Stimulated activated CD8-positive, alpha-beta memory T cell treated with anti-CD3 and anti-CD28 coated beads, Interleukin-4, amount 100 ng/mL, for 4 hours (primary cell): ENCODE results near the gene CBX5.
"Not testable (repeated sequence)": the region's sequence is repeated elsewhere in the genome, so short reads cannot be mapped to it uniquely, and the experiment has no call there.

ENCODE experiments used
- DNase-seq, 2 donors: peaks; one replicate each; pipeline ENCODE4 v3.0.0-alpha.2; 2020; ENCODE audit warnings: low read depth in 2 of 2, low spot score in 1 of 2

CBX5 gene

GRCh38 chr12:54279632-54280467 is at the start of gene CBX5:
CBX5 (minus strand) TSS chr12:54280122; CDS start chr12:54257650, 22,472 bp downstream.
- peak; percentile 99 for DNase-seq

GRCh38 chr12:54328595-54329337 is 48.8 kb upstream of the CBX5 start:
- no peak for DNase-seq

GRCh38 chr12:54325442-54326109 is 45.7 kb upstream of the CBX5 start:
- DNase-seq, result not testable (repeated sequence)

- DNase-seq, result peak; percentile 80 to 89
Measured at GRCh38 chr12:54324617-54325441, 44.9 kb upstream of the CBX5 start, which contains the start of gene COPZ1. COPZ1 (plus strand) TSS chr12:54325131; CDS start chr12:54325164, 33 bp downstream.

- no peak for DNase-seq
Measured at GRCh38 chr12:54321363-54321762, 41.4 kb upstream of the CBX5 start.

- not testable (repeated sequence) for DNase-seq
Measured at GRCh38 chr12:54312309-54312708, 32.4 kb upstream of the CBX5 start.

GRCh38 chr12:54311051-54311450 is 31.1 kb upstream of the CBX5 start:
- no peak for DNase-seq

GRCh38 chr12:54306925-54307741 is 27.2 kb upstream of the CBX5 start:
- DNase-seq, result no peak

- peak in 1 of 2 donors; percentile 12 for DNase-seq
Measured at GRCh38 chr12:54304187-54304810, 24.4 kb upstream of the CBX5 start.

GRCh38 chr12:54303640-54304039 is 23.7 kb upstream of the CBX5 start:
- no peak for DNase-seq

- DNase-seq, result no peak
Measured at GRCh38 chr12:54301428-54302048, 21.6 kb upstream of the CBX5 start.

GRCh38 chr12:54300732-54301427 is 21.0 kb upstream of the CBX5 start, which contains the start of gene NFE2:
NFE2 (minus strand) TSS chr12:54301015; CDS start chr12:54295248, 5,767 bp downstream.
- no peak for DNase-seq

GRCh38 chr12:54300225-54300731 is 20.4 kb upstream of the CBX5 start:
- DNase-seq, result no peak

- DNase-seq, result no peak
Measured at GRCh38 chr12:54299515-54300224, 19.7 kb upstream of the CBX5 start.

- no peak for DNase-seq
Measured at GRCh38 chr12:54298904-54299303, 19.0 kb upstream of the CBX5 start.

GRCh38 chr12:54296393-54297099 is 16.6 kb upstream of the CBX5 start:
- no peak for DNase-seq
